SU-DHL-6 (cell line): ENCODE measurements around the gene ZBTB49.

Experiments used
- CTCF ChIP-seq: fragments of 200-600 bp; sonication (generic); IDR thresholded peaks from one replicate; pipeline ENCODE4 v1.5.1; 2017; ENCODE audit warnings: antibody characterized with exemption, mild to moderate bottlenecking, low read length, moderate library complexity; ENCODE audit not compliant: insufficient read depth, poor library complexity, severe bottlenecking
- EZH2phosphoT487 ChIP-seq: fragments of 200-600 bp; sonication (generic), shearing (Covaris generic); conservative IDR thresholded peaks from 2 replicates; pipeline ENCODE4 v1.6.1; 2018; ENCODE audit warnings: mild to moderate bottlenecking, antibody characterized with exemption, low read length, moderate library complexity, mixed read lengths

- TF ChIP-seq CTCF (no peak), EZH2phosphoT487 (no peak)
These were observed 66.3 kb downstream of the ZBTB49 start for GRCh38 chr4:4356106-4357041.
